Sciatic nerve (tissue), 2 donors: Measurements from ENCODE around the gene PBRM1. TPM values are rescaled to one million over a fixed set of nuclear protein-coding genes. Genes with fewer than 3 reads are reported as not detected.
"Not testable (repeated sequence)": the region's sequence is repeated elsewhere in the genome, so short reads cannot be mapped to it uniquely, and the experiment has no call there.

Experiments
- ATAC-seq: fragments of 200-7000 bp; cut with Tn5 transposase; one replicate; pipeline ENCODE4 v1.9.1; 2020; ENCODE audit warnings: mild to moderate bottlenecking, moderate library complexity
- DNase-seq: peaks from one replicate; pipeline ENCODE4 v3.0.0-alpha.2; 2020; ENCODE audit warnings: low spot score
- intact Hi-C: fragments of 100-400 bp; cut with DNase I; formaldehyde crosslinking; loops from one replicate; pipeline ENCODE4 v1.14.2; 2022
- total RNA-seq: library from RNA; stranded (reverse); fragmentation: NEBNext Ultra II Directional; extraction: Animal tissue kit (Norgen Biotek cat#: 25700); gene quantifications from one replicate; pipeline ENCODE4 v1.2.1, GENCODE V29; 2021
- donor health status: DM: no; HTN: no; CAD: no.
- donor health status: DM: no; HTN: no; CAD: no.

Gene PBRM1
- total RNA-seq, result 82.0 TPM

DNA sequence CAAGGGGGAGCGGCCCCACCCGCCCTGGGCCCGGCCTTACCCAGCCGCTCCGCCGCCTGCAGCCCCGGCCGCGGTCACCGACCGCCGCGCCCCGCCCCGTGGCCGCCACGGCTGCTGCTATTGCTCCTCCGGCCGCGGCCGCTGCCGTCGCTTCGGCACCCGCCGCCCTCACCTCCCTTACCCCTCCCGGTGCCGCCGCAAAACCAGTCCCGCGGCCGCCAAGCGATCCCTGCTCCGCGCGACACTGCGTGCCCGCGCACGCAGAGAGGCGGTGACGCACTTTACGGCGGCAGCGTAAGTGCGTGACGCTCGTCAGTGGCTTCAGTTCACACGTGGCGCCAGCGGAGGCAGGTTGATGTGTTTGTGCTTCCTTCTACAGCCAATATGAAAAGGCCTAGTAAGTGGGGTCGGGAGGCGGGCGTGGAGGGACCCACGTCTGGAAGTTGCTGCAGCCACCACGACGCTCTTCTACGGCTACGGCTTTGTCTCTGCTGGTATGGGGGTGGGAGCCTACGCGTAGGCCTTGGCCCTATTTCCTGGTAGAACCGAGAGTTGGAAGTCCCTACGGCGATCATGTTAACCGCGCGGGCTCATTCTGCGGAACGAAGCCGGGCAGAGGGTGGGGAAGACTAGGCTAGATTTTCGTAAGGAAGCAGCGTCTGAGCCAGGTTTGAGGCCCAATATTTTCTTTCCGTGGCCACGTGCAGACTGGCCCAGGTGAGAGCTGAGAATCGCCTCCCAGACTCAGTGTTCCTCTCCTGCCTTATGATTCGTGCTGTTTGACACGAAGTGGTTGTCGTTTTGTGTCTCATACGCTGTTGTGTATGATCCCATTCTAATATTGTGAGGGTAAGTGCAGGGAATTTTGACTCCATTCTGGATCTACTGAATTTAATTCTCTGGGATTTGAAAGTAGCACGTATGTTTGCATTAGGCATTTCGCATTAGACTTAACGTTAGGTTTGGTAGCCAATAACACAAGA is at the start of gene PBRM1, which contains the start of gene GNL3:
PBRM1 (minus strand) TSS at position 205 of the 983 bp plus-strand sequence.
GNL3 (plus strand) TSS at position 324 of the 983 bp plus-strand sequence; CDS start at position 385, 61 bp downstream.
- DNase-seq (peak; percentile 95), ATAC-seq (peak; percentile 96)
- intact Hi-C loops, result loop anchor here (5.0 to 10.0 kb wide), 2 partner anchors 231 to 699 kb away; partner anchors contain the start of genes NISCH and TNNC1

DNA sequence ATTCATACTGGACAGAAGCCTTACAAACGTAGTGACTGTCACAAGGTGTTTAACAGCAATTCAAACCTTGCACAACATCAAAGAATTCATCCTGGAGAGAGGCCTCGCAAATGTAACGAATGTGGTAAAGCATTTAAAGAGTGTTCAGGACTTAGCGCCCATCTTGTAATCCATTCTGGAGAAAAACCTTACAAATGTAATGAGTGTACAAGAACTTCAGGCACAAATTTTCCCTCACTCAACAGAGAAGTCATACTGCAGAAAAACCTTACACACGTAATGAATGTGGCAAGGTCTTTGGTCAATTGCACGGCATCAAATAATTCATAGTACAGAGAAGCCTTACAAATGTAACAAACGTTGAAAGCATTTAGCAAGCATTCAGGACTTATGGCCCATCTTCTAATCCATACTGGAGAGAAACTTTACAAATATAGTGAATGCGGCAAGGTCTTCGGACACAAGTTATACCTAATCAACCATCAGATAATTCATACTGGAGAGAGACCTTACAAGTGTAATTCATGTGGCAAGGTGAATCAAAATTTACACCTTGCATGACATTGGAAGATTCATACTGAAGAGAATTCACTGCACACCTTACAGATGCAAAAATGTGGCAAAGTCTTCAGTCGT is 47.7 kb upstream of the PBRM1 start:
- ATAC-seq, result no peak
- intact Hi-C loops, result no loop called here
- DNase-seq, result no peak

DNA sequence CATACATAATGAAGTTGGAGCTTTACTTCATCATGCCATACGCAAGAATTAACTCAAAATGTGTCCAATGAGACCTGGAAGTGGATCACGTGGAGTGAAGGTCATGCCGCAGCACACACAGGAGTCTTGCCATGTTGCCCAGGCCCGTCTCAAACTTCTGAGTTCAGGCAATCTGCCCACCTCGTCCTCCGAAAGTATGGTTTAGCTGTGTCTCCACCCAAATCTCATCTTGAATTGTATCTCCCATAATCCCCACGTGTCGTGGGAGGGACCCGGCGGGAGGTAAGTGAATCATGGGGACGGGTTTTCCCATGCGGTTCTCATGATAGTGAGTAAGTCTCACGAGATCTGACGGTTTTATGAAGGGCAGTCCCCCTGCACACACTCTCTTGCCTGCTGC is 45.9 kb upstream of the PBRM1 start:
- no peak for DNase-seq
- ATAC-seq, result no peak
- intact Hi-C loops, result no loop called here

DNA sequence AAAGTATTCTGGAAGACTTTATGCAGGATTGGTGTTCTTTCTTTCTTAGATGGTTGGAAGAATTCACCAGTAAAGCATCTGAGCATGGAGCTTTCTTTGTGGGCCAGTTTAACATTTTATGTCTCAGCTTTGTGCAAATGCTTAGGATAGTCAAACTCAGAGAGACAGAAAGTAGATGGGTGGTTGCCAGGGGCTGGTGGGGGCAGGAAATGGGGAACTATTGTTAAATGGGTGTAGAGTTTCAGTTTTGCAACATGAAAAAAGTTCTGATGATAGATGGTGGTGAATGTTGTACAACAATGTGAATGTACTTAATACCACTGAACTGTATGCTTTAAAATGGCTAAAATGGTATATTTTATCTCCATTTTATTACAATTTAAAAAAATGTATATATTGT is 45.0 kb upstream of the PBRM1 start:
- ATAC-seq, result no peak

DNA sequence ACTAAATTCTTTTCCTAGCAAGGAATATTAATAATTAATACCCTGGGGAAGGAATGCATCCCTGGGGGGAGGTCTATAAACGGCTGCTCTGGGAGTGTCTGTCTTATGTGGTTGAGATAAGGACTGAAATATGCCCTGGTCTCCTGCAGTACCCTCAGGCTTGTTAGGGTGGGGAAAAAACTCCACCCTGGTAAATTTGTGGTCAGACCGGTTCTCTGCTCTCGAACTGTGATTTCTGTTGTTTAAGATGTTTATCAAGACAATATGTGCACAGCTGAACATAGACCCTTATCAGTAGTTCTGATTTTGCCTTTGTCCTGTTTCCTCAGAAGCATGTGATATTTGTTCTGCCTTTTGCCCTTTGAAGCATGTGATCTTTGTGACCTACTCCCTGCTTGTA is 43.0 kb upstream of the PBRM1 start:
- DNase-seq, intact Hi-C loops, ATAC-seq: not testable (repeated sequence)

More for the DNA sequence above, 45.0 kb upstream of the PBRM1 start:
- intact Hi-C loops, result no loop called here
- no peak for DNase-seq

DNA sequence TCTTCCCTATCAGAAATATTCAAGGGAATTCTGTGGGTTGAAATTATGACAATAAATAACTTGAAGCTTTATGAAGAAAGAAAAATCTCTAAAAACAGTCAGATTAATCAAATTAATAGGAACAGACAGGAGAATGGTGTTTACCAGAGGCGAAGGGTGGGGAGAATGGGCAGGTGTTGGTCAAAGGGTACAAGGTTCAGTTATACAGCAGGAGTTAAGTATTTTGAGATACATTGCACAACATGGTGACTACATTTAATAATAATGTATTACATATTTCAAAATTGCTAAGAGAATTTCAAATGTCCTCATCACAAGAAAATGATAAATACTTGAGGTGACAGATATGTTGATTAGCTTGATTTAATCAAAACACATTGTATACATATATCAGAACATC is 38.8 kb upstream of the PBRM1 start:
- intact Hi-C loops, result no loop called here

DNA sequence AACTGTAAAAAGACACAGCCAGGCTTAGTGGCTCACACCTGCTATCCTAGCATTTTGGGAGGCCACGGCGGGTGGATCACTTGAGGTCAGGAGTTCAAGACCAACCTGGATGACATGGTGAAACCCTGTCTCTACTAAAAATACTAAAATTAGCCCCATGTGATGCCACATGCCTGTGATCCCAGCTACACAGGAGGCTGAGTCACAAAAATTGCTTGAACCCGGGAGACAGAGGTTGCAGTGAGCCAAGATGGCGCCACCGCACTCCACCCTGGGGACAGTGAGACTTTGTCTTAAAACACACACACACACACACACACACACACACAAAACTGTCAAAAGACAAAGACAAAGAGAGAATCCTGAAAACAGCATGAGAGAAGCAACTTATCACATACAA is 38.2 kb upstream of the PBRM1 start:
- DNase-seq, result no peak
- ATAC-seq, result no peak
- intact Hi-C loops, result no loop called here

More for the DNA sequence above, 38.8 kb upstream of the PBRM1 start:
- ATAC-seq, result no peak
- no peak for DNase-seq

DNA sequence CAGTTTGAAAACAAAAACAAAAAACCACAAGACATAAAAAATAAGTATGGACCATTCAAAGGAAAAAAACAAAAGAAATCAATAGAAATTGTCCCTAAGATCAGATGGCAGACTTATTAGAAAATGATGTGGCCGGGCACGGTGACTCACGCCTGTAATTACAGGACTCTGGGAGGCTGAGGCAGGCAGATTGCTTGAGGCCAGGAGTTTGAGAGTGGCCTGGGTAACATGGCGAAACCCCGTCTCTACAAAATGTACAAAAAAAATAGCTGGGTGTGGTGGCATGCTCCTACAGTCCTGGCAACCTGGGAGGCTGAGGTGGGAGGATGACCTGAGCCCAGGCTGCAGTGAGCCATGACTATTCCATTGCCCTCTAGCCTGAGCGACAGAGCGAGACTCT is 36.8 kb upstream of the PBRM1 start:
- ATAC-seq (no peak), DNase-seq (no peak)
- intact Hi-C loops, result no loop called here

DNA sequence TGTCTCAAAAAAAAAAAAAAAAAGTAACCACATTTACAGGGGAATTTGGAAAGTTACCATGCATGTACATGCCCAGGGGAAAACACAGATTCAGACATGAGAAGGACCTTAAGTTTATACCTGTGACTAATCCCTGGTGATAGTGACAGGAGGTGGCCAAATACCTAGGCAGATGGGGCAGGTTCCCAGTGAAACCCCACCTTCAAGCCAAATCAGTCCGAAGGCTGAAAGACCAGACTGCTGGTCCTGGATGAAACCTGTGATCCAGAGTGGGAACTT is 36.0 kb upstream of the PBRM1 start:
- no peak for ATAC-seq
- no peak for DNase-seq
- intact Hi-C loops, result no loop called here

DNA sequence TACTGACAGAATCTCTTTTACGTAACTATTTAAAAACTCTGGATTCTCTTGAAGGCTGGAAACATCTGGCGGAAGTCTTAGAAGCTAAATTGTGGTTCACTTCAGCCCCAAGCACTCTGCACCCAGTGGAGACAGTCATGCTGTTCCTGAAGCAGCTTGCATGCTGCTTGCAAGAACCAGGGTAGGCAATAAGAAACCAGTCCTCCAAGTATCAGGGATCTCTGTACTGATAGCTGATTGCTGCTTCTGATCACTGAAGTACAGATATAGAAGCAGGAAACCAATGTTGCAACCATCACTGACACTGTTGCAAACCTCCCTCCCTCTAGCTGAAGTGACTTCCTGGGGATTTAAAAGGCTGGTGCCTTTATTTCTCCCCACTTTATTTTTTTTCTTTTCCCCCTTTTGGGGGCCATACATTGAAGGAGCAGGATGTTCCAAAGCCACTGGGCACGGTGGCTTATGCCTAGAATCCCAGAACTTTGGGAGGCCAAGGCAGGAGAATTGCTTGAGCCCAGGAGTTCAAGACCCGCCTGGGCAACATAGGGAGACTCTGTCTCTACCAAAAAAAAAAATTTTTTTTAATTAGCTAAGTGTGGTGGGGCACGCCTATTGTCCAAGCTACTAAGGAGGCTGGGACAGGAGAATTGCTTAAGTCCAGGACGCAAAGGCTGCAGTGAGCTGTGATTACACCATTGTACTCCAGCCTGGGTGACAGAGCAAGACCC is 35.5 kb upstream of the PBRM1 start:
- intact Hi-C loops, result no loop called here
- peak; percentile 68 for ATAC-seq
- DNase-seq, result no peak

DNA sequence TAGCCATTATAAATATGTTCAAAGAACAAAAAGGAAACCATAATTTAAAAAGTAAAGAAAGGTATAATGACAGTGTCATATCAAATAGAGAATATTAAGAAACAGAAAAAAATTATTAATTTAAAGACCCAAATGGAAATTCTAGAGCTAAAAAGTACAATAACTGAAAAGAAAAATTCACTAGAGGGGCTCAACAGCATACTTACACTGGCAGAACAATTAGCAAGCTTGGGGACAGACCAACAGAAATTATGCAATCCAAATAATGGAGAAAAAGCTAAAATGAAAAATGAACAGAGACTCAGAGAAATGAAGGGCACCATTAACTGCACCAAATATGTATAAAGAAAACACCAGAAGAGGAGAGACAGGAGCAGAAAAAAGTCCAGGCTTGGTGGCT is 33.9 kb upstream of the PBRM1 start:
- ATAC-seq (no peak), DNase-seq (no peak)
- intact Hi-C loops, result no loop called here

DNA sequence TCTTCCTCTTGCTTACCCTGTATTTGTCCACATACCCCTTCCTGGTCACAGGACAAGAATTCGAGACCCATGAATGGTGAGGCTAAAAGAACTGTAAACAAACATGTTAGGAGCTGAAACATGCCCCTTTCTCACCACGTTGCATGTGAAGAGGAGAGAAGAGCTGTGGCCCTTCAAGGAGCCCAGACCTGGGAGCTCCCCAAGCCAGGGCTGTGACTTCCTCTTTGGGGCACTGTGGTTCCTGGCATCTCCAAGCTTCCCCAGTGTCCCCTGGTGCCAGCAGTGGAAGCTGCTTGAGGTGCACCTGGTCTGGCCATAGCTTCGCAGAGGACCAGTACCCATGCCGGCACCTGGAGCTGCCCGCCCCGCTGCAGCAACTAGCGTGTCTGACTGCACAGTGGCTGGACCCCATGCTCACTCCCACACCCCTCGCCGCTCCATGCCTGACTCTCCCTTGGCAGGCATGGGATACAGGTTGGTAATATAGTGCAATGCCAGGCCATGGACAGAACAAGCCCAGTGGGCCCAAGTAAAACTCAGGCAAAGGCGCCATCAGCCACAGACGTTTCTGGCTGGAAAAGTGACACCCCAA is 30.1 kb upstream of the PBRM1 start:
- intact Hi-C loops, result no loop called here
- ATAC-seq (no peak), DNase-seq (no peak)

DNA sequence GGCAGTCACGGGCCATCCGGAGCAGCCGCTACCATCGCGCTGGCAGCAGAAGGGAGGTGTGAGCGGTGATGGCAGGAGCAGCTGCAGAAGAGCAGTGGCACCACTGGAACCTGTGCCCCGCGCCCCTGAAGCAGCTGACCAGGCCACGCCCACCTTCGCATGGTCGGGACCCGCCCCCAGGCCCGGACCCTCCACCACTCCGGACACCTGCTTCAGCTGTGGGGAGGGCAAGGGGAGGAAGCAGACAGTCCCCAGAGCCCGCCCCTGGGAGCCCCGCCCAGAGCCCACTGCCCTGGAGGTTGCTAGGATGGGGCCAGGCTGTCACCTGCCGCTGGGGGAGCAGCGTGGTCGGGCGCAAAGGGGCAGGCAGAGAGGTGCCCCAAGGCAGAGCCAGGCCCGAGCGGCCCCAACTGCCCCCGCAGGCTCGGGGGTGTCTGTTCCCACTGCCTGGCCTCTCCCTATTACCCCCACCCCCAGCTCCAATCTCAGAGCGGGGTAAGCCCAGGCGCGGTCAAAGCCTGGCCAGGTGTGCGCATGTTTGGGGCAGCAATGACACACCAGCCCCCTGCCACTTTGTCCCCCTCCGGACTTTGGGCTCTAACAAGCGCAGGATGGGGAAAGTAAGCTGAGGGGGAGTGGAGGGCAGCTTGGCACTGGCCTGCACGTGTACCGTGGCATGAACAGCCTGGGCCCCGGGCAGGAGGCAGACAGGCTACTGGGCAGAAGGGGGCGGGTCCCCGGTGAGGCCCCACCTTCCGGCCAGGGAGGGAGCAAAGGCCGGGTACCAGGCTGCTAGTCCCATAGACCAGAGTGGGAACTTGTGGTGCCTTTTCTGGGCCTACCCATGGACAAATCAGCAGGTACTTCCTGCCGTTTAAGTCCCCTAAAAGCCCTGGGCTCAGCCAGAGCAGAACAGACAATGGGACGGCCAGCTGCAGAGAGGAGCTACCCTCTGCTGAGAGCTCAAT is 28.9 kb upstream of the PBRM1 start:
- DNase-seq, result no peak
- intact Hi-C loops, result no loop called here
- peak; percentile 49 for ATAC-seq

DNA sequence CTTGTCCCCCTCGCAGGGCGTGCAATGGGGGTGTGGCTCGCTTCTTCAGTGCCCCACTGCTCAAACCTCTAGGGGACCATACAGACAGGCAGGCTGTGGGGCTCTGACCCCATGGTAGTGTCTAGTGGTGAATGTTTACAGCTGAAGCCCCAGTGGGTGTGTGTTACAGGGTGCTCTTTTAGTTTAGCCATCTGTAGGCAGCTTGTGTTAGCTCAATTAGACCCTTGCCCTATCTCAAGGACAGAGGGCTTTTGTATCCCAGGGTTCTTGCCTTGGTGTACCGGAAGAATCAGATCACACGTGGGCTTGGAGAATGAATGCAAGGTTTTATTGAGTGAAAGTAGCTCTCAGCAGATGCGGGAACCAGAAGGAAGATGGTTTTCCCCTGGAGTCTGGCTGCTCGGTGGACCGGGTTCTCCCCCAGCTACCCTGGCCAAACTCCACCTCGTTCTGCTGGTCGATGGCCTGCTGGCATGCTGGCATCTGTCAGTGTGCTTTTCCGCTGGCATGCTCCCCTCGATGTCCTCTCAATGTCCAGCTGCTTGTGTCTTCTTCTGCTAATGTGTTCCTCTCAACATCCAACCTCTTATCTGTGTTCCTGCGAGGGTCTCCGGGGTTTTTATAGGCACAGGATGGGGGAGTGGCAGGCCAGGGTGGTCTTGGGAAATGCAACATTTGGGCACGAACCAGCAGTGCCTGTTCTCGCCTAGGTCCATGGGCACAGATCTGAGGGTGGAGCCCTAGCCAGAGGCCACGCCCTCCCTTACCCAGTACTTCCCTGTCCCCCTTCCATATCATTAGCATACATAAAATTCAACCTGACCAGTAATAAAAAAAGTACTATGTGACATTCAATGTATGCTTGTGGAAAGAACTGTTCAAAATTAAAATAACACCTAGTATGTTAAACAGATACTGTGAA is 26.8 kb upstream of the PBRM1 start:
- DNase-seq (no peak), ATAC-seq (no peak)
- intact Hi-C loops, result no loop called here

DNA sequence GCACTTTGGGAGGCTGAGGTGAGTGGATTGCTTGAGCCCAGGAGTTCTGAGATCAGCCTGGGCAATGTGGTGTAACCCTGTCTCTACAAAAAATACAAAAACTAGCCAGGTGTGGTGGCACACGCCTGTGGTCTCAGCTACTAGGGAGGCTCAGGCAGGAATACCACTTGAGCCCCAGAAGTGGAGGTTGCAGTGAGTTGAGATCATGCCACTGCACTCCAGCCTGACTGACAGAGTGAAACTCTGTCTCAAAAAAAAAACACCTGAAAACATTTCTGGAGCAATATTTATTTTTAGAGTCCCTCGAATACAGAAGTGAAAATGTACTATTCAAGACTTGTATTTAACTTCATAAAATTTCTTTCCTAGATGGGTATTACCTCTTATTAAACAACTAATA is 24.8 kb upstream of the PBRM1 start:
- intact Hi-C loops, result no loop called here
- no peak for DNase-seq
- no peak for ATAC-seq

DNA sequence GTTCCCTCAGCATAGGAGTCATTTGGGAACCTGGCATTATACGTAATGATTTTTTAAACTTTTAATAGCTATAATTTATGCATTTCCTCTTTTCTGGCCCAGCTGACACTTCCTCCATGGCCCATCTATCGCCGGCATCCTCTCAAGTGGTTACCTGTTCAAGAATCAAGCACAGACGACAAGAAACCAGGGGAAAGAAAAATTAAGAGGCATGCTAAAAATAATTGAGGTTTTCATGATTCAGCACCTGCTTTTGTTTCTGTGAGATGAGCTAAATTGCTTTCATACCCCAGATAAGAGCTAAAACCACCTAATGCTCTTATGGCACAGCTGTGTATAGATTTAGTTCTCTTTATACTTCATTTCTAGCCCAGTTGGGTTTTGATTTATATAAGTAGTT is 21.9 kb upstream of the PBRM1 start:
- no peak for ATAC-seq
- no peak for DNase-seq
- intact Hi-C loops, result no loop called here
